Femur (tissue), 1 donor: ENCODE measurements around the gene FCRL3.

Source experiments
- DNase-seq: peaks from one replicate; pipeline ENCODE4 v3.0.0-alpha.2; 2017

FCRL3 gene

DNA sequence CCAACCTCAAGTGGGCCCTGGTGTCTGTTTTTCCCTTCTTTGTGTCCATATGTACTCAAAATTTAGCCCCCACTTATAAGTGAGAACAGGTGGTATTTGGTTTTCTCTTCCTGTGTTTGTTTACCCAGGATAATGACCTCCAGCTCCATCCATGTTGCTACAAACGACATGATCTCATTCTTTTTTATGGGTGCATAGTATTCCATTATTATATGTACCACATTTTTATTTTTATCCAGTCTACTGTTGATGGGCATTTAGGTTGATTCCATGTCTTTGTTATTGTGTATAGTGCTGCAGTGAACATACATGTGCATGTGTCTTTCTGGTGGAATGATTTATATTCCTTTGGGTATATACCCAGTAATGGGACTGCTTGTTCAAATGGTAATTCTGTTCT, 27.6 kb downstream of the FCRL3 start:
- DNase-seq: no peak

DNA sequence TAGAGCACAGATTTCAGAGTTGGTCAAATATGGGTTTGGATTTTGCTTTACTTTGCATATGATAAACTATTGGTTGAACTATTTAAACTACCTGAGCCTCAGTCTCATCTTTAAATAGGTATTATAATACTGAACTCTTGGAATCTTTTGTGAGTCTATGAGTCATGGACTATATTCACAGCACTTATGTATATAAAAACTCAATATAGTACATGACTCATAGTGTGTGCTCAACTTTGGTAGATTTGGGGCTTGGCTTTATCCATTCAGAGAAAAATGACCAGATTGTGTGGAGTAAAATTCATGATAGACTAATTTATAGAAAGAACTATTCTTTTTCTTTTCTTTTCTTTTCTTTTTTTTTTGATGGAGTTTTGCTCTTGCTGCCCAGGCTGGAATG, 28.7 kb downstream of the FCRL3 start:
- no peak for DNase-seq

DNA sequence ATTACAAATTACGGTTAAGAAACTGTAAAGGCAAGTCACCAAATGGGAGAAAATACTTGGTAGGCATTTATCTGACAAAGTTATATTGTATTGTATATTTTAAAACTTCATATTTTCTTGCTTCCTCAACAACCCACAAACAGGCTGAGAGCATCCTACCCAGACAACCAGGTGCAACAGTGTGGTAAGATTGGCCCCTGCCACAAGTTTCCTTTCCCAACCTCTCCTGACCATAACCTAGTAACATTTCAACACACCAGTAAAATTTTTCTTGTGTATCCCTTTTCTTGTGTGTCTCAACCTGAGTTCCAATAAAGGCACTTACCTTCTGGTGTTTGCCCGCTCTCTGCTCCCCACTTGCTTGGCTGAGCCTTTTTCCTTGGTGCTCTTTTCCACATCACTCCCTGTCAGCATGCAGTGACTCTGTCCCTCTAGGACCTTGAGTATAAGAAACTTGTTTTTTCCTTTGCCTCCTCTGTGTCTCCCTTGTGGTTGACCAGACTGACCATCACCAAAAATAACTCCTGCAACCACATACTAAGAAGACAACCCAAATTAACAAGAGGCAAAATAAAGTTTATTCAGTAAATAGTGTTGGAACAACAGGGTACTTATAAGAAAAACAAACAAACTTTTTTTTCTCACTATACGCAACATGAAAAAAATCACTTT, 40.9 kb downstream of the FCRL3 start:
- no peak for DNase-seq

DNA sequence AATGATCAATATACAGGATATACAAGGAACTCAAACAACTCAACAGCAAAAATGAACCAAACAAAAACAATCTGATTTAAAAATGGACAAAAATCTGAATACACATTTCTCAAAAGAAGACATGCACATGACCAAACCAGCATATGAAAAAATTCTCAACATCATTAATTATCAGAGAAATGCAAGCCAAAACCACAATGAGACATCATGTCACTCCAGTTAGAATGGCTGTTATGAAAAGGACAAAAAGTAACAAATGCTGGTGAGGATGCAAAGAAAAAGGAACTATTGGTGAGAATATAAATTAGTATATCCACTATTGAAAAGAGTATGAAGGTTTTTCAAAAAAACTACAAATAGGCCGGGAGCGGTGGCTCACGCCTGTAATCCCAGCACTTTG, 42.0 kb downstream of the FCRL3 start:
- no peak for DNase-seq

DNA sequence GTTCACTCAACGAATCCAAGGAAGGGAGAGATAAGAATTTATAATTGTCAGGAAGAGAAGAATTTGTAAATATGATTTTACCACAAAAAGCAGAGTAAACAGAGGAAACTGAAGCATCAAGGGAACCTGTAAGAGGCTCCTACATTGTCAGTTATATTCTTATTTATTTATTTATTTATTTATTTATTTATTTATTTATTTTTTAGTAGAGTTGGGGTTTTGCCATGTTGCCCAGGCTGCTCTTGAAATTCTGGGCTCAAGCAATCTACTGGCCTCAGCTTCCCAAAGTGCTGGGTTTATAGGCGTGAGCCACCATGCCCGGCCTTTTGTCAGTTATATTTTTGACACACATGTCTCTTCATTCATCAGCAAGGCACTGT, 47.1 kb downstream of the FCRL3 start:
- no peak for DNase-seq

DNA sequence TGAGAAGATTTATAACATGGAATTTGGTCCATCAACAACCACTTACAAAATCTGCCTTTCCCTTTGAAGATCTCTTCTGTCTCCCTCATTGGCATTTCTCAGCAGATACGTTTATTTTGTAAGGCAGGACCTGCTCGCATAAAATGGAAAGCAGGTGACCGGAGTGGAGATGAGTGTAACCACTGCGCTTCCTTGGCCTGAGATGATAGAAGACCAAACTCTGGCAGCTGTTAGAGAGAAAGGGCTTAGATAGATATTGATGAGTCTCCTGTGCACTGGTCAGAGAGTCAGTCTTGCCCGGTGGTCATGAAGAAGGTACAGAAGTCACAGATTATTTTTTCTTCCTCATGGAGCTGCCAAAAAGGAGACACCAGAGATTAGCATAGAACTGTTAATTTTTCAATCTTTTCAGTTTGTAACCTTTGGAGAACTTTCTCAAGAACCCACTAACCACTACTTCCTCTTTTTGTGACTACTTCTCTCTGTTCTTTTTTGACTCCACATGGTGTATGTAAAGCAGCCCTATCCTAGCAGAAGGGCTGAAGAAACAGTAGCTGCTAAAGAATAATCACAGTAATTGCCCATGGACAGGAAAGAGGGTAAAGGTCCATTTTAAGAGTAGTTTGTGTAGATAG, 47.6 kb downstream of the FCRL3 start:
- DNase-seq: no peak

DNA sequence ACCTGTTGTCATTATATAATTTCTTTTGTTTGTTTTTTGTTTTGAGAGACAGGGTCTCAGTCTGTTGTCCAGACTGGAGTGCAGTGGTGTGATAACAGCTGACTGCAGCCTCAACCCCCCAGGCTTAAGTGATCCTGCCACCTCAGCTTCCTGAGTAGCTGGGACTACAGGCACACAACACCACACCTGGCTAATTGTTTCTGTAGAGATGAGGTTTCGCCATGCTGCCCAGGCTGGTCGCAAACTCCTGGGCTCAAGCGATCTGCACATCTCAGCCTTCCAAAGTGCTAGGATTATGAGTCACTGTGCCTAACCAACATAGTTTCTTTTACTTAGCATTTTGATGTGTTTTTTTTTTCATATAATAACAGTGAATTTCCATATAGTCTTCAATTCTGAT, 52.3 kb downstream of the FCRL3 start:
- DNase-seq: no peak

DNA sequence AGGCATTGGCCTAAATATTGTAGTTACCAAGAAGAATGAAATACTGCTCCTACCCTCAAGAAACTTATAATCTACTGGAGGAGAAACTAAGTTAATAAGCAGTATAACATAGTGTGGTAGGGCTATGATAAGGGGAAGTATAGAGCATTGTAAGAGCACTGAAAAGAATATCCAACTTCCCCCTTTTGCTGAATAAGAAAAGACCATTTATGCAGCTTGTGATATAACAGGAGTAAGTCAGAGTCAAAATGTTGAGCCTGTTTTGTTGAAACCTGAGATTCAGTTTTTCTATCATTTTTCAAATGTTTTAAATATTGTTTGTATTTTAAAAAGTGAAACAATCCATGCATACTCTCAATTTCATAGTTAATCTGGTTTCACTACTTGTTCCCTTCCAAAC, 54.4 kb downstream of the FCRL3 start:
- DNase-seq: no peak

DNA sequence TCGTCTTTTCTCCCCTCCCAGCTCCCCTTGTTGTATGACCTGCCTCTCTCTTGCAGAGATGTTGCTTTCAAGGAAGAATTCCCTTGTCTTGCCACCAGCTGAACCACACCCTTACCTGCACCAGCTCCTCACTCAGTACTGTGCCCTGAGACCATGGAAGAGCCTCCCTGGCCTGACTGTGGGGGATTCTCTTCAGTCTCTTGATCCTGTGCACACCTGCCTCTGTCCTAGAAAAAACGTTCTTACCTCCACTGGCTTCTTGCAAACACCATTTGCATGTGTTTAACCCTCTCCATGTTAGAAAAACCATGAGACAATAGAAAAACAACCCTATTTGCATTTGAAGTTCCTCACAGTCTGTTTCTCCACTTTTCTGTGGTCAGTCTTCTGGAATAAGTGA, 59.4 kb downstream of the FCRL3 start:
- DNase-seq: no peak

DNA sequence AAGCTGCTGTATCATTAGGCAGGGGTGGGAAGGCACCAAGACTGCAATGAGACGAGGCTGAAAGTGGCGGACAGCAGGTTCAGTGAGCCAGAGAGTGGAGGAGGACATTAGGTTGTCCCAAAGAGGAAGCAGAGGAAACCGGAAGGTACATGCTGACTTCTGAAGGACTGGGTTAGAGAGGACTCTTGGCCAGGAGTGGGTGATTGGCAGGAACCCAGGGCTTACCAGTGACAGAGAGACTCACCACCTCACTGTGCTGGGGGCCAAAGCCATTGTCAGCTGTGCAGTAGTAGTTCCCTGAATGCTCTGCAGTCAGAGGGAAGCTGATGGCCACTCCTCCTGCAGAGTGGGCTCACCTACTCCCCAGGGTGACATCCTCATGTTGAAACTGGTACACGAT, 60.8 kb downstream of the FCRL3 start:
- no peak for DNase-seq

DNA sequence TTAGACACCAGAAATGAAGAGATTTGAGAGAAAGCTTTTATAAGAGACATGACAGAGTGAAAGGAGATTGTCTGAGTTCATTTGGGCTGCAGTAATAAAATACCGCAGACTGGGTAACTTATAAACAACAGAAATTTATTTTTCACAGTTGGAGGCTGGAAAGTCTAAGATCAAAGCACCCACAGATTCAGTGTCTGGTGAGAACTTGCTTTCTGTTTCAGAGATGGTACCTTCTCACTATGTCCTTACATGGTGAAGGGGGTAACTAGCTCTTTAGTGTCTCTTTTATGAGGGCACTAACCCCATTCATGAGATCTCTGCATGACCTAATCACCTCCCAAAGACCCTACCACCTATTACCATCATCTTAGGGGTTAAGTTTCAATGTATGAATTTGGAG, 71.8 kb downstream of the FCRL3 start:
- DNase-seq: no peak
